Stimulated activated CD4-positive, alpha-beta T cell treated with anti-CD3 and anti-CD28 coated beads, Interleukin-4, amount 100 ng/mL, for 24 hours (primary cell): ENCODE measurements around the gene GOLGA6B.
"Not testable (repeated sequence)": the region's sequence is repeated elsewhere in the genome, so short reads cannot be mapped to it uniquely, and the experiment has no call there.

Experiments used
- DNase-seq: peaks from one replicate; pipeline ENCODE4 v3.0.0-alpha.2; 2020

Gene GOLGA6B

DNA sequence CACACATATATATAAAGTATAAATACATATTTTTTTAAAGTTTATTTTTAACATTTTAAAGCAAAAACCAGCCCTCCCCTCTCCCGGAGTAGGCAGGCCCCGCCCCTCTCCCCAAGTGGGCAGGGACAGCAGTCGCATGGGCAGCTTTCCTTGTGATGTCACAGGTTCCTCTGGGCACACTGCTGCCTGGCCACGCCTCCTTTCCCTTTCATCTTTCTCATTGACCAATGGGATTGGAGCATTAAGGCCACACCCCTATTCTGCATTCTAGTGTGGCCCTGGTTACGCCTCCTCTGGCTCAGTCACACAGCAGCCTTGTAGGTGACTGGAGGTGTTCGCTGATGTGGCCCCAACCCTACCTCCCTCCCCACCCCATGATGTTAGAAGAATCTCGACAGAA is at the start of gene GOLGA6B:
Gene GOLGA6B (plus strand): TSS at position 301 of the 400 bp plus-strand sequence. CDS start 41 bp downstream, at position 342.
- not testable (repeated sequence) for DNase-seq

DNA sequence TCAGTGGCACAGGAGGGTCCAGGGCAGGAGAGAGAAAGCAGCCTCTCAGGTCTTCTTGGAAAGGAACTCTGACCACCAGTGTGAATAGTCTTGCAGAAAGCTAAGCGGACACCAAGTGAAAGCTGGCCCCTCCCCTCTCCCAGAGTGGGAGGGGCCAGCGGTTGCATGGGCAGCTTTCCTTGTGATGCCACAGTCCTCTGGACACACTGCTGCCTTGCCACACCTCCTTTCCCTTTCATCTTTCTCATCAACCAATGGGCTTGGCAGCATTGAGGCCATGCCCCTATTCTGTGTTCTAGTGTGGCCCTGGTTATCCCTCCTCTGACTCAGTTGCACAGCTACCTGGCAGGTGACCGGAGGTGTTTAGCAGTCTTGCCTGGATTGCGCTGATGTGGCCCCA is 49.7 kb upstream of the GOLGA6B start:
- DNase-seq, result no peak

- not testable (repeated sequence) for DNase-seq
Measured at GRCh38 chr15:72608084-72608483, 46.4 kb upstream of the GOLGA6B start.

DNA sequence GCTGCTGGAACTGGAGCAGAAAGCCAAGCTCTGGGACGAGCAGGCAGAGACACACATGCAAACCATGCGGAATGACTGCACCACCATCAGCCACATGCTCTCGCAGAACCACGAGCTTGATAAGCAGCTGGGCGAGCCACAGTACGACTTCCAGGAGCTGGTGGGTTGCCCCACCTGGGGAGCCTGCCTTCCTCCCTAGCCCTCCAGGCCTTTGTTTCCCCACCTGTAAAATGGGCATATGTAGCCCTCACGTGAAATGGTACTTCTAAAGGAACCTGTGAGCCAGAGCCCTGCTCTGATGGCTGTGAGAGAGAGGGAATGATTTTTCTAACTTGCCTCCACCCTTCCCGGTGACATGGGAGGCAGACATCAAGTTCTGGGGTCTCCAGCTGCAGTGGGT is 44.6 kb upstream of the GOLGA6B start:
- no peak for DNase-seq

DNA sequence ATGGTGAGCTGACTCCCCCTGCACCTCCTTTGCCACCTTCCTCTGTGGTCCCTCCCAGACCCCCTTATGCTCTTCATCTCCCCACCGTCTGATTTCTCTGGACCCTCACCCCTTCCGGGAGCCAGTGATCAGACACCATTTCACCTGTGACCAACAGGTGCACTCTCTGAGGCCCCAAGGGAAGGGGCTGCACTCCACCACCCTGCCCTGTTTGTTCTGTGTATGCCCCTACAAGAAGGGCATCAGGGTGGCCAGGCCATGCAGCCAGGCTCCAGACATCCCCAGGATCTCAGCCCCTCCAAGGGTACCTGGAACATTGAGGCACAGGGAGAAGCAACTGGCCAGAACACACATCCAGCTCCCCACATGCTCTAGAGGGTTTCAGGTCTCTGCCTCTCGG is 42.2 kb upstream of the GOLGA6B start:
- not testable (repeated sequence) for DNase-seq

DNA sequence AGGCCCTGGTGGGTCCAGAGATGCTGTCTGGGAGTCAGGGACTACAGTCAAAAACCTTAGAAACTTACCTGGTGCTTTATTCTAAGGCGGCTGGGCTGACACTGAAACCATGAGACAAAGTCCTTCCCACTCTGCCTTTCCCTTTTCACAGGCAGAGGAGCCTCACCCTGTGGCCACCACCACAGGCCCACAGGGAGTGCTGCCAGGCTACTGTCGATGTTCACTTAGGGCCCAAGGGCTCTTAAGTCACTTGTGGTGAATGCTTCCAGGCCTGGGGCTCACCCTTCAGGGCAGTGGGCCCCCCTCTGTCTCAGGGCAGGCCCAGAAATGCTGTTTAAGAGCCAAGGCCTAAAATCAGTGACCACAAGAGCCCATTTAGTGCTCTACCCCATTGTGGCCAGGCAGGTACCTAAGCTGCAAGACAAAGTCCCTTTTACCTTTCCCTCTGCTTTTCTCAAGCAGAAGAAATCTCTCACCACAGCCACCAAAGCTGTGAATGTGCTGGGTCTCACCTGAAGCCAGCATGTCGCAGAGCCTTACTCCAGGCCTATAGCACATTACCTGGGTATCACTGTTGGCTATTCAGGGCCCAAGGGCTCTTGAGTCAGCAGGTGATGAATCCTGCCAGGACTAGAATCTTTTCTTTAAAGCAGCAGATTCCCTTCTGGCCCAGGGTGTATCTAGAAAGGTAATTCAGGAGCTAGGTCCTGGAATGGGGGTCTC is 39.5 kb upstream of the GOLGA6B start:
- DNase-seq, result no peak

DNA sequence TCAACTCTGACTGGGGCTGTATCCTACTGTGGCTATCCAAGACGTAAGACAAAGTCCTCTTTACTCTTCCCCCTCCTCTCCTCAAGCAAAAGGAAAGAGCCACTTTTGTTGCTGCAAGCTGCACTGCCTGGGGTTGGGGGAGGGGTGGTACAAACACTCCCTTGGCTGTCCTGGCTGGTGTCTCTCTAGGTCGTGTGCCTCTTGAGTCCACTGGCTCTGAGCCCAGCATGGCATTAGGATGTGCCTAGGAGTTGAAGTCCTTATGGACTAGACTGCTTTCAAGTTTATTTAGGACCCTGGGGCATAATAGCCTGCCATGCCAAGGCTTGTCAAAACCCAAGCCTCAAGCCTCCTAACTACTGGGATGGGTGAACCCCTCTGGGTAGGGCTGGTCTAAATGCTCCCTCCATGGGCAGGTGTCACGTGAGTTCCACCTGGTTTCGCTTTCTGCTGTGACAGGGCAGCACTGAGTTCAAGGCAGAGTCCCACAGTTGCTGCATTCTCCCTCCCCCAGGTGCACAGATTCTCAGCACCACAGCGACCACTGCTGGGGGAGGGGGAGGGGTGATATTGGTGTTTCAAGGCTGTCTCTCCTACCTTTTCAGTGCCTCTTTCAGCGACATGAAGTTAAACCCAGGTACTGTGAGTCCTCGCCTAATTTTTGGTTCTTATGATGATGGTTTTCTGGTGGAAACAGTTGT is 38.8 kb upstream of the GOLGA6B start:
- not testable (repeated sequence) for DNase-seq

- DNase-seq, result no peak
Measured at GRCh38 chr15:72616491-72617210, 37.8 kb upstream of the GOLGA6B start.

- not testable (repeated sequence) for DNase-seq
Measured at GRCh38 chr15:72623854-72624253, 30.6 kb upstream of the GOLGA6B start.

DNA sequence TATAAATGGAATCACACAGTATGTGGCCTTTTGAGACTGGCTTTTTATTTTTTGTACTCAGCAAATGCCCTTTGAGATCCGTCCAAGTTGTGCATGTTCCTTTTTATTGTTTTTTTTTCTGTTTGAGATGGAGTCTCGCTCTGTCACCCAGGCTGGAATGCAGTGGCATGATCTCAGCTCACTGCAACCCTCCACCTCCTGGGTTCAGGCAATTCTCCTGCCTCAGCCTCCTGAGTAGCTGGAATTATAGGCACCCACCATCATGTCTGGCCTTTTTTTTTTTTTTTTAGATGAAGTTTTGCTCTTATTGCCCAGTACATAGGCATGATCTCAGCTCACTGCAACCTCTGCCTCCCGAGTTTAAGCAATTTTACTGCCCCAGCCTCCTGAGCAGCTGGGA is 28.3 kb upstream of the GOLGA6B start:
- not testable (repeated sequence) for DNase-seq

- DNase-seq, result peak; percentile 12
Measured at GRCh38 chr15:72628249-72629067, 26.0 kb upstream of the GOLGA6B start.

- not testable (repeated sequence) for DNase-seq
Measured at GRCh38 chr15:72629068-72629570, 25.4 kb upstream of the GOLGA6B start.

DNA sequence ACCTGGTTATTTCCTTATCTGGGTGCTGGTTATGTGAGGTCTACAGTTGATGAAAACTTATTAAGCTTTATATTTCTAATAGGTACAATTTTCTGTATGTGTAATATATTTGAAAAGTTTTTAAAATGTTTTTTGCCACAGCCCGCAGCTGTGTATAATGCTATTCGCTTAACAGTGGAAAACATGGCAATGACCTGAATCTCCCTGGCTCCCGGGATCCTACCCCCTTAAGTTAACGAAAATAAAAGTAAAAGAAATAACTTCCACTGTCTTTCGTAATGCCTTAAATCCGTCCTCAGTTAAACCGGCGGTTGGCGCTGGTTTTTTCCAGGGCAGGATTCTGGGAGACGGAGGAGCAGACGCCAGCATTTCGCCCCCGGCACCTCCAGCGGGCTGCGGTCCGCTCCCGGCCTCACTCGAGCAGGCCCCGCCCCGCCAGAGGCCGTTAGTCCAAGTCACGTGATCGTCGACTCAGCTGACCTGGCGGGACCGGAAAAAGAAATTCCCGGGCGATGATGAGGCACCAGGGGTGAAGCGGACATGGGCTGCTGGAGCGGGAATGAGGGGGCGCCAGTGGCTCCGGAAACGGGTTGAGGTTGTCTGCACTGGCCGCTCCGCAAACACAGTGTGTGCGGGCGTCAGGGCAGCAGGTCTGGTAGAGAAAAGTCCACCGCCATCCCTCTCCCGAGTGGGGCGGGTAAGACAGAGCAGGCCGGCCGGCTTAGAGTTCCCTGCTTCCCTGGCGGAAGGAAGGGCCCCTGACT is 17.8 kb upstream of the GOLGA6B start:
- DNase-seq, result peak; percentile 72

DNA sequence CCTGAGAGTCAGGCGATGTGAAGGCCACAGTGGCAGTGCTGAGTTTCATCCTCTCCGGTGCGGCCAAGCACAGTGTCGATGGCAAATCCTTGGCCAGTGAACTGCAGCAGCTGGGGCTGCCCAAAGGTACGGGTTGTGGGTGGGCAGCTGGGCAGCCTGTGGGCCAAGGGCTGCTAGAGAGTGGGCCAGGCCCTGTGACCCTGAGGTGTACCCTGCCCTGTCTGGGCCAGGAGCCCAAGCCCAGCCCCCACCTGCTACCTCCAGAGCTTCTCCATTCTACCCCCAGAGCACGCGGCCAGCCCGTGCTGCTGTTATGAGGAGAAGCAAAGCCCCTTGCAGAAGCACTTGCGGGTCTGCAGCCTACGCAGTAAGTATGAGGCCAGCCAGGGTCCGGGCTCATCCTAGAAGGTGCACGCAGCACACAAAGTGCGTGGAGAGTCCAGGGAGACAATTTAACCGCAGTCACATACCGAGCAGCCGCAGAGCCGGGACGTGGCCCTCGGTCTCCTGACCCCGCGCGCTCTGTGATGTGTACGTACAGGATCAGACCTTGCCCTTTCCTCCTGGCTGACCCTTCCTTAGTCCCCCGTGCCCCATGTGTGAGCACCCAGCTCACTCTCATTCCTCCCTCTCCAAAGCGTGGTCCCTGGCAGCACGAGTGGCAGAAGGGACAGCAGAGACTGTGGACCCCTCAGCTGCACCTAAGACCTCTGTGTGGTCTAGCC is 14.6 kb upstream of the GOLGA6B start:
- DNase-seq, result not testable (repeated sequence)

- DNase-seq, result not testable (repeated sequence)
Measured at GRCh38 chr15:72642271-72642670, 12.2 kb upstream of the GOLGA6B start.

- DNase-seq, result not testable (repeated sequence)
Measured at GRCh38 chr15:72648631-72649253, 5.8 kb upstream of the GOLGA6B start.

- not testable (repeated sequence) for DNase-seq
Measured at GRCh38 chr15:72656014-72656413, 1.5 kb downstream of the GOLGA6B start.

DNA sequence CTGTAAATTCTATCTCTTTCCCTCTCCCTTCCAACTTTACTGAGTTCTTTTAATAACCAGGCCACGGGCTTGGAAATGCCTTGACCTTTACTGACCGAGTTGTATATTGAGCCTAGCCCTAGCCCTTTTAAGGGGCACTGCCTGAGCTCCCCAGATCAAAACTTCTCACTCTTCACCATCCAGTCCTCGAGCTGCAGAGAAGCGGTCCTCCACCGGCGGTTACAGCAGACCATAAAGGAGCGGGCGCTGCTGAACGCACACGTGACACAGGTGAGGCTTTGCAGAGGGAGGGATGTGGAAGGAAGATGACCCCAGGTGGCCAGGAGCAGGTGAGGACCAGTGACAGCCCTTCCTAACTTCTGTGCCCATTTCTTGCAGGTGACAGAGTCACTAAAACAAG is 6.6 kb downstream of the GOLGA6B start:
- not testable (repeated sequence) for DNase-seq

GRCh38 chr15:72663931-72664330 is 9.4 kb downstream of the GOLGA6B start:
- not testable (repeated sequence) for DNase-seq

GRCh38 chr15:72665706-72666105 is 11.2 kb downstream of the GOLGA6B start:
- DNase-seq, result not testable (repeated sequence)
